ENCODE data around the gene OSBPL5. TPM values are rescaled to one million over a fixed set of nuclear protein-coding genes. Genes with fewer than 3 reads are reported as not detected.

OSBPL5 gene
- total RNA-seq, 1 donor from 2014 or later: 55.2 TPM

GRCh38 chr11:3124821-3125220 lies 40.3 kb downstream of the OSBPL5 start:
- Mint-ChIP-seq H3K27ac (ENCODE audit: unreplicated experiment) (no peak overlapping the region), H3K4me1 (ENCODE audit: unreplicated experiment) (peaks cover 3% of the 10 kb centered on the region), H3K36me3 (ENCODE audit: low read depth, unreplicated experiment) (peaks cover 17% of the 10 kb centered on the region), H3K27me3 (ENCODE audit: unreplicated experiment) (peaks cover 9% of the 10 kb centered on the region), H3K9me3 (ENCODE audit: unreplicated experiment) (no peaks in the 10 kb centered on the region), H3K4me3 (ENCODE audit: unreplicated experiment) (peak overlapping the region; percentile 77)
- no peak for DNase-seq (ENCODE audit: low spot score)
- TF ChIP-seq CTCF (IDR thresholded peaks at IDR 0.05; ENCODE audit: unreplicated experiment): no peak

DNA sequence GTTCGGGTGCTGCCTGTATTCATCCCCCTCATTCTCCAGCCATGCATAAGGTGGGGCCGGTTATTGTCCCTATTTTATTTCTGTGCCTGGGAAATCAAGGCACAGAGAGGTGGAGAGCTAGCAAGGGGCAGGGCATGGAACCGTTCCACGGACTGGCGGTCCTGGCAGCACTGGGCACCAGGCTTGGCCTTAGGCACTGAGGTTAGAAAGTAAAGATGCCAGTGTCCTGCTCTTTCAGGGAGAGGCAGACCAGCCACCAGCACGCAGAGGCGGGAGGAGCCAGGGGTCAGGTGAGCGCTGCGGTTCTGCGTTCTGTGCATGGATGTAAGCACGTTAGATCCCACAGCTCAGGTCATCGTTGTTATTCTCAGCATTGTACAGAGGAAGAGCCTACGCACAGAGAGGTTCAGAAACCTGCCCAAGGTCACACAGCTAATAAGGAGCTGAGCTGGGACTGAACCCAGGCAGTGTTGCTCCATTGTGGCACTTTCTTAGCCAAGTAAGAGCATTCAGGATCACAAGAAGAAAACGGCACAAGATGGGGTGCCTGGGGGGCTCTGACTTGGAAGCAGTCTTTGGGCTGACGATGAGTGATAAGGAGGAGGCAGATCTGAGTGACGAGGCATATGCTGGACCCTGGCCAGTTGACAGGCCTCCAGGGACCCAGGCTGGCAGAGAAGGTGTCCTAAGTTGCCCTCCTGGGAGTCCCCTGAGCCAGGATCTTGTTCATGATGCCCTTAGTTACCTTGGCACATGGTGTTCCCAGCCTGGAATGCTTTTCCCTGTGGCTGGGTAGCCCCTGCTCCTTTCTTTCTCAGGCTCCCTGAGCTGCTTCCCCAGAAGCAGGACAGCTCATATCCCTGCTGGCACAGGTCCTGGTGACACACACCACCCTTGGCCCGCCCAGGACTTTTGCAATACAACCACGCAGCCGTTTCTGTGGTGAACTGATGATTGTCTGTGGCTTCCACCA lies 41.1 kb downstream of the OSBPL5 start:
- no peak for DNase-seq (ENCODE audit: low spot score)

DNA sequence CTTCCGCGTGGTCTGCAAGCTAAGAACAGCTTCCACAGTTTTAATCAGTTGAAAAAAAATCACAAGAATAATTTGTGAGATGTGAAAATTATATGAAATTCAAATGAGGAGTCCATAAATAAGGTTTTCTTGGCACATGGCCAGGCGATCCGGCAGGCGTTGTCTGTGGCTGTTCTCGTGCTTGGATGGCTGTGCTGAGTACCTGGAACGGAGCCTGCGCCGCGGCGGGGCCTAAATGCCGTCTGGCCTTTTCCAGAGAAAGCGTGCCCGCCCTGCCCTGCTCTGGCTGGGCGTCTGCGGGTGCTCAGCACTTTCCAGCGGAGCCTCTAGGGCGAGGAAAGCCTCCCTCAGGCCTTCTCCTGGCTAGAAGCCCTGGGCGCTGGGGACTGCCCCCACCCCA lies 41.8 kb downstream of the OSBPL5 start:
- Mint-ChIP-seq H3K27me3 (ENCODE audit: unreplicated experiment) (peaks cover 9% of the 10 kb centered on the region), H3K27ac (ENCODE audit: unreplicated experiment) (no peak overlapping the region), H3K36me3 (ENCODE audit: low read depth, unreplicated experiment) (peaks cover 18% of the 10 kb centered on the region), H3K4me1 (ENCODE audit: unreplicated experiment) (peaks cover 3% of the 10 kb centered on the region), H3K4me3 (ENCODE audit: unreplicated experiment) (no peak overlapping the region), H3K9me3 (ENCODE audit: unreplicated experiment) (no peaks in the 10 kb centered on the region)
- DNase-seq (ENCODE audit: low spot score): no peak
- no peak for TF ChIP-seq CTCF (IDR thresholded peaks at IDR 0.05; ENCODE audit: unreplicated experiment)

More for the DNA sequence above, 41.1 kb downstream of the OSBPL5 start:
- Mint-ChIP-seq H3K9me3 (ENCODE audit: unreplicated experiment) (no peaks in the 10 kb centered on the region), H3K4me1 (ENCODE audit: unreplicated experiment) (peaks cover 3% of the 10 kb centered on the region), H3K27ac (ENCODE audit: unreplicated experiment) (no peak overlapping the region), H3K4me3 (ENCODE audit: unreplicated experiment) (no peak overlapping the region), H3K36me3 (ENCODE audit: low read depth, unreplicated experiment) (peaks cover 17% of the 10 kb centered on the region), H3K27me3 (ENCODE audit: unreplicated experiment) (peaks cover 9% of the 10 kb centered on the region)
- TF ChIP-seq CTCF (IDR thresholded peaks at IDR 0.05; ENCODE audit: unreplicated experiment): no peak

DNA sequence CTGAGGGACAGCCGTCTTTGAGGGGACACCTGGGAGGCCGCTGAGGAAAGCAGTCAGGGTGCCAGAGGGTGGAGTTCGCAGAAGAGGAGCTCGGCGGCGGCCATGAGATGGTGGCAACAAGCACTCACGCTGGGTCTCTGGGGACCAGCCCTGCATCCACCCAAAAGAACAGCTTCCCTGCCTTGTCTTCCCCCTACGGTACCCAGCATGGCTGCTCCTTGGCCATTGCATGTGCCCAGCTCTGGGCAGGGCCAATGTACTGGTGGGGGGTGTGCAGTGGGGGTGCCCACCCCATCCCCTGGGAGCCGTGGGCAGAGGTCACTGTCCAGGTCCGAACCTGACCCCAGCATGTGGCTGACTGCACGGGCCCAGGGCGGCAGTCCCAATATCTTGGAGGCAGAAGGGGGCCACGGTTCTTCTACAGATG lies 42.3 kb downstream of the OSBPL5 start:
- Mint-ChIP-seq H3K9me3 (ENCODE audit: unreplicated experiment) (no peaks in the 10 kb centered on the region), H3K36me3 (ENCODE audit: low read depth, unreplicated experiment) (peaks cover 24% of the 10 kb centered on the region), H3K4me3 (ENCODE audit: unreplicated experiment) (no peak overlapping the region), H3K27me3 (ENCODE audit: unreplicated experiment) (peaks cover 9% of the 10 kb centered on the region), H3K4me1 (ENCODE audit: unreplicated experiment) (peaks cover 3% of the 10 kb centered on the region), H3K27ac (ENCODE audit: unreplicated experiment) (no peak overlapping the region)
- no peak for DNase-seq (ENCODE audit: low spot score)
- TF ChIP-seq CTCF (IDR thresholded peaks at IDR 0.05; ENCODE audit: unreplicated experiment): no peak

Data from endothelial cell (in vitro differentiated cells).